ENCODE measurements around the gene JUND. TPM values are rescaled to one million over a fixed set of nuclear protein-coding genes. Genes with fewer than 3 reads are reported as not detected.
A peak's percentile ranks its signal among the peaks of the same experiment; 100 is the strongest.

Gene JUND
- polyA plus RNA-seq, 4 donors: 129 to 211 (median 162) TPM

GRCh38 chr19:18307271-18307681 lies 25.9 kb upstream of the JUND start:
- 71 to 90% (median 90%) methylated on average over 19 of the region's 19 CpGs for WGBS, 3 donors
- Histone ChIP-seq H3K4me1 (ENCODE audit: control insufficient read depth in 3 of 3, insufficient read depth in 2 of 3, low read depth in 1 of 3, low read length in 2 of 3) (peaks cover 7 to 63% (median 12%) of the 10 kb centered on the region in 3 donors), H3K27ac (ENCODE audit: low read depth in 1 of 3, low read length in 2 of 3) (peak overlapping the region; percentile 44 to 63 (median 50)), H3K9me3 (ENCODE audit: control insufficient read depth in 2 of 2, insufficient read depth in 1 of 2, low read depth in 1 of 2, low read length in 1 of 2) (no peaks in the 10 kb centered on the region), H3K4me3 (ENCODE audit: low read depth in 1 of 3, low read length in 3 of 3) (no peak overlapping the region), H3K36me3 (ENCODE audit: control insufficient read depth in 3 of 3, insufficient read depth in 2 of 3, low read depth in 1 of 3, low read length in 3 of 3) (peaks cover 2 to 71% (median 4%) of the 10 kb centered on the region in 3 donors), H3K27me3 (ENCODE audit: control insufficient read depth in 3 of 3, insufficient read depth in 3 of 3, low read length in 3 of 3) (no peaks in the 10 kb centered on the region)
- DNase-seq (no peak), FAIRE-seq (no peak)

- H3K4me1 ChIP-seq (ENCODE audit: control insufficient read depth in 3 of 3, insufficient read depth in 2 of 3, low read depth in 1 of 3, low read length in 2 of 3): peaks cover 7 to 59% (median 12%) of the 10 kb centered on the region in 3 donors
- no peaks in the 10 kb centered on the region for H3K27me3 ChIP-seq (ENCODE audit: control insufficient read depth in 3 of 3, insufficient read depth in 3 of 3, low read length in 3 of 3)
- H3K36me3 ChIP-seq (ENCODE audit: control insufficient read depth in 3 of 3, insufficient read depth in 2 of 3, low read depth in 1 of 3, low read length in 3 of 3): peaks cover 2 to 67% (median 4%) of the 10 kb centered on the region in 3 donors
- no peaks in the 10 kb centered on the region for H3K9me3 ChIP-seq (ENCODE audit: control insufficient read depth in 2 of 2, insufficient read depth in 1 of 2, low read depth in 1 of 2, low read length in 1 of 2)
- 51 to 78% (median 75%) methylated on average over 14 of the region's 14 CpGs for WGBS, 3 donors
- DNase-seq: no peak
- H3K4me3 ChIP-seq (ENCODE audit: low read depth in 1 of 3, low read length in 3 of 3): no peak overlapping the region
- no peak for FAIRE-seq
- peak overlapping the region in 2 of 3 donors; percentile 44 to 63 for H3K27ac ChIP-seq (ENCODE audit: low read depth in 1 of 3, low read length in 2 of 3)
Measured at GRCh38 chr19:18306888-18307260, 25.5 kb upstream of the JUND start.

GRCh38 chr19:18306209-18306887 lies 24.9 kb upstream of the JUND start:
- Histone ChIP-seq H3K27ac (ENCODE audit: low read depth in 1 of 3, low read length in 2 of 3) (peak overlapping the region in 2 of 3 donors; percentile 63 to 97), H3K4me3 (ENCODE audit: low read depth in 1 of 3, low read length in 3 of 3) (no peak overlapping the region), H3K4me1 (ENCODE audit: control insufficient read depth in 3 of 3, insufficient read depth in 2 of 3, low read depth in 1 of 3, low read length in 2 of 3) (peaks cover 7 to 53% (median 12%) of the 10 kb centered on the region in 3 donors), H3K27me3 (ENCODE audit: control insufficient read depth in 3 of 3, insufficient read depth in 3 of 3, low read length in 3 of 3) (no peaks in the 10 kb centered on the region), H3K36me3 (ENCODE audit: control insufficient read depth in 3 of 3, insufficient read depth in 2 of 3, low read depth in 1 of 3, low read length in 3 of 3) (peaks cover 2 to 61% (median 4%) of the 10 kb centered on the region in 3 donors), H3K9me3 (ENCODE audit: control insufficient read depth in 2 of 2, insufficient read depth in 1 of 2, low read depth in 1 of 2, low read length in 1 of 2) (no peaks in the 10 kb centered on the region)
- 75 to 82% (median 82%) methylated on average over 26 of the region's 26 CpGs for WGBS, 3 donors
- DNase-seq (no peak), FAIRE-seq (no peak)

- H3K36me3 ChIP-seq (ENCODE audit: control insufficient read depth in 3 of 3, insufficient read depth in 2 of 3, low read depth in 1 of 3, low read length in 3 of 3): peaks cover 2 to 46% (median 4%) of the 10 kb centered on the region in 3 donors
- H3K4me3 ChIP-seq (ENCODE audit: low read depth in 1 of 3, low read length in 3 of 3): peak overlapping the region; percentile 24 to 45 (median 31)
- peak overlapping the region; percentile 79 to 100 (median 97) for H3K27ac ChIP-seq (ENCODE audit: low read depth in 1 of 3, low read length in 2 of 3)
- DNase-seq: peak; percentile 78 to 91
- 1 to 9% (median 3%) methylated on average over 29 of the region's 29 CpGs for WGBS, 3 donors
- FAIRE-seq: no peak
- no peaks in the 10 kb centered on the region for H3K9me3 ChIP-seq (ENCODE audit: control insufficient read depth in 2 of 2, insufficient read depth in 1 of 2, low read depth in 1 of 2, low read length in 1 of 2)
- no peaks in the 10 kb centered on the region for H3K27me3 ChIP-seq (ENCODE audit: control insufficient read depth in 3 of 3, insufficient read depth in 3 of 3, low read length in 3 of 3)
- H3K4me1 ChIP-seq (ENCODE audit: control insufficient read depth in 3 of 3, insufficient read depth in 2 of 3, low read depth in 1 of 3, low read length in 2 of 3): peaks cover 3 to 41% (median 12%) of the 10 kb centered on the region in 3 donors
Measured at GRCh38 chr19:18304458-18305310, 23.3 kb upstream of the JUND start.

- Histone ChIP-seq H3K27ac (ENCODE audit: low read depth in 1 of 3, low read length in 2 of 3) (peak overlapping the region; percentile 79 to 100 (median 97)), H3K9me3 (ENCODE audit: control insufficient read depth in 2 of 2, insufficient read depth in 1 of 2, low read depth in 1 of 2, low read length in 1 of 2) (no peaks in the 10 kb centered on the region), H3K27me3 (ENCODE audit: control insufficient read depth in 3 of 3, insufficient read depth in 3 of 3, low read length in 3 of 3) (no peaks in the 10 kb centered on the region), H3K4me3 (ENCODE audit: low read depth in 1 of 3, low read length in 3 of 3) (peak overlapping the region in 2 of 3 donors; percentile 31 to 45), H3K36me3 (ENCODE audit: control insufficient read depth in 3 of 3, insufficient read depth in 2 of 3, low read depth in 1 of 3, low read length in 3 of 3) (peaks cover 0 to 41% (median 0%) of the 10 kb centered on the region in 3 donors), H3K4me1 (ENCODE audit: control insufficient read depth in 3 of 3, insufficient read depth in 2 of 3, low read depth in 1 of 3, low read length in 2 of 3) (peaks cover 3 to 36% (median 12%) of the 10 kb centered on the region in 3 donors)
- DNase-seq (no peak), FAIRE-seq (no peak)
- 5 to 15% (median 7%) methylated on average over 2 of the region's 2 CpGs for WGBS, 3 donors
Measured at GRCh38 chr19:18304208-18304457, 22.7 kb upstream of the JUND start.

GRCh38 chr19:18301718-18302111 lies 20.3 kb upstream of the JUND start:
- peak overlapping the region in 2 of 3 donors; percentile 59 to 66 for H3K27ac ChIP-seq (ENCODE audit: low read depth in 1 of 3, low read length in 2 of 3)
- no peaks in the 10 kb centered on the region for H3K27me3 ChIP-seq (ENCODE audit: control insufficient read depth in 3 of 3, insufficient read depth in 3 of 3, low read length in 3 of 3)
- H3K4me3 ChIP-seq (ENCODE audit: low read depth in 1 of 3, low read length in 3 of 3): no peak overlapping the region
- FAIRE-seq: no peak
- no peaks in the 10 kb centered on the region for H3K9me3 ChIP-seq (ENCODE audit: control insufficient read depth in 2 of 2, insufficient read depth in 1 of 2, low read depth in 1 of 2, low read length in 1 of 2)
- peaks cover 3 to 36% (median 12%) of the 10 kb centered on the region in 3 donors for H3K4me1 ChIP-seq (ENCODE audit: control insufficient read depth in 3 of 3, insufficient read depth in 2 of 3, low read depth in 1 of 3, low read length in 2 of 3)
- no peak for DNase-seq
- peaks cover 0 to 17% (median 0%) of the 10 kb centered on the region in 3 donors for H3K36me3 ChIP-seq (ENCODE audit: control insufficient read depth in 3 of 3, insufficient read depth in 2 of 3, low read depth in 1 of 3, low read length in 3 of 3)
- 50 to 77% (median 59%) methylated on average over 4 of the region's 4 CpGs for WGBS, 3 donors

GRCh38 chr19:18300930-18301717 lies 19.7 kb upstream of the JUND start:
- FAIRE-seq: no peak

GRCh38 chr19:18299654-18300053 lies 18.2 kb upstream of the JUND start:
- H3K4me1 ChIP-seq (ENCODE audit: control insufficient read depth in 3 of 3, insufficient read depth in 2 of 3, low read depth in 1 of 3, low read length in 2 of 3): peaks cover 3 to 24% (median 3%) of the 10 kb centered on the region in 3 donors
- no peak overlapping the region for H3K4me3 ChIP-seq (ENCODE audit: low read depth in 1 of 3, low read length in 3 of 3)
- no peaks in the 10 kb centered on the region for H3K36me3 ChIP-seq (ENCODE audit: control insufficient read depth in 3 of 3, insufficient read depth in 2 of 3, low read depth in 1 of 3, low read length in 3 of 3)
- H3K27ac ChIP-seq (ENCODE audit: low read depth in 1 of 3, low read length in 2 of 3): no peak overlapping the region
- peaks cover 0 to 3% (median 0%) of the 10 kb centered on the region in 3 donors for H3K27me3 ChIP-seq (ENCODE audit: control insufficient read depth in 3 of 3, insufficient read depth in 3 of 3, low read length in 3 of 3)
- DNase-seq: no peak
- H3K9me3 ChIP-seq (ENCODE audit: control insufficient read depth in 2 of 2, insufficient read depth in 1 of 2, low read depth in 1 of 2, low read length in 1 of 2): no peaks in the 10 kb centered on the region
- WGBS, 3 donors: 90 to 92% (median 91%) methylated on average over 9 of the region's 9 CpGs
- no peak for FAIRE-seq

More at GRCh38 chr19:18300930-18301717, 19.7 kb upstream of the JUND start:
- H3K36me3 ChIP-seq (ENCODE audit: control insufficient read depth in 3 of 3, insufficient read depth in 2 of 3, low read depth in 1 of 3, low read length in 3 of 3): peaks cover 0 to 11% (median 0%) of the 10 kb centered on the region in 3 donors
- peak overlapping the region in 2 of 3 donors; percentile 66 to 78 for H3K27ac ChIP-seq (ENCODE audit: low read depth in 1 of 3, low read length in 2 of 3)
- H3K4me1 ChIP-seq (ENCODE audit: control insufficient read depth in 3 of 3, insufficient read depth in 2 of 3, low read depth in 1 of 3, low read length in 2 of 3): peaks cover 3 to 36% (median 11%) of the 10 kb centered on the region in 3 donors
- H3K4me3 ChIP-seq (ENCODE audit: low read depth in 1 of 3, low read length in 3 of 3): no peak overlapping the region
- H3K27me3 ChIP-seq (ENCODE audit: control insufficient read depth in 3 of 3, insufficient read depth in 3 of 3, low read length in 3 of 3): no peaks in the 10 kb centered on the region
- H3K9me3 ChIP-seq (ENCODE audit: control insufficient read depth in 2 of 2, insufficient read depth in 1 of 2, low read depth in 1 of 2, low read length in 1 of 2): no peaks in the 10 kb centered on the region
- 48 to 60% (median 58%) methylated on average over 18 of the region's 18 CpGs for WGBS, 3 donors
- DNase-seq: peak in 1 of 2 donors; percentile 74

Data from small intestine (tissue), 7 donors.